HFF-Myc (cell line): ENCODE results near the gene VPS37C.

ENCODE experiments used
- DNase-seq: peaks from one replicate; pipeline ENCODE4 v3.0.0-alpha.2; 2011; ENCODE audit warnings: low read depth; ENCODE audit errors: extremely low read depth
- H3K4me3 ChIP-seq: replicated peaks from 2 replicates; pipeline ENCODE4 v1.5.1; 2011; ENCODE audit warnings: low read depth, mild to moderate bottlenecking, control low read depth, low read length
- CTCF ChIP-seq: IDR thresholded peaks from 2 replicates; pipeline ENCODE4 v1.5.1; 2012; ENCODE audit warnings: mild to moderate bottlenecking, low read depth, low read length, control low read depth; ENCODE audit errors: missing control alignments

Gene VPS37C

GRCh38 chr11:61090982-61091372, 70.2 kb downstream of the VPS37C start:
- H3K4me3 ChIP-seq: no peak overlapping the region
- TF ChIP-seq CTCF: no peak
- no peak for DNase-seq

GRCh38 chr11:61090521-61090920, 70.7 kb downstream of the VPS37C start:
- no peak for DNase-seq
- no peak overlapping the region for H3K4me3 ChIP-seq
- no peak for TF ChIP-seq CTCF

DNA sequence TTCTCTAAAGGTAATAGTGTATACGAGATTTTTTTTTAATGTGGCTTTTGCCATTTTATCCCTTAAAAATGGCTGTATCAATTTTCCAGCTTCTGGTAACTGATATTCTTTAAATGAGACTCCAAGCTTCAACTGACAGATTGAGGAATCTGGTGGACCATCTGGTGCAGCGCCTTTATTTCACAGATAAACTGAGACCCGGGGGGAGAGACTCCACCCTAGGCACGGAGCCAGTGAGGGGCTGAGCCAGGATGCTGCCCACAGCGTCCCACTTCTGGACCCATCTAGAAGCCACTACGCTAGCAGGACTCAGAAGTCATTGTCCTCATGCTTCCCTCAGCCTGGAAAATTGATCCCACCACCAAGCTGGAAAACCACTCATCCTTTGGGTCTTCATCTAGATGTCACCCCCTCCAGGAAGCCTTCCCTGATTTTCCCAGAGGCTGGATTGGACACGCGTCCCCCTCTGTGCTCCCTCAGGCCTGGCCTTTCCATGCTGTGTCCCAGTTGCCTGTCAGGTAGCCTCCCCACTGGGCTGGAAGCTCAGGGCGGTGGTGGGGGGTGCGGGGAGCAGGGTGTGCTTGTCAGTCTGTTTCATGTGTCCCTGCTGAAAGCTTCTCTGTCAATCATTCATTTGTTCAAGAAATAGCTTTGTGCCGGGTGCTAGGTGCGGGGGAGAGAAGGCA, 71.3 kb downstream of the VPS37C start:
- no peak for TF ChIP-seq CTCF

DNA sequence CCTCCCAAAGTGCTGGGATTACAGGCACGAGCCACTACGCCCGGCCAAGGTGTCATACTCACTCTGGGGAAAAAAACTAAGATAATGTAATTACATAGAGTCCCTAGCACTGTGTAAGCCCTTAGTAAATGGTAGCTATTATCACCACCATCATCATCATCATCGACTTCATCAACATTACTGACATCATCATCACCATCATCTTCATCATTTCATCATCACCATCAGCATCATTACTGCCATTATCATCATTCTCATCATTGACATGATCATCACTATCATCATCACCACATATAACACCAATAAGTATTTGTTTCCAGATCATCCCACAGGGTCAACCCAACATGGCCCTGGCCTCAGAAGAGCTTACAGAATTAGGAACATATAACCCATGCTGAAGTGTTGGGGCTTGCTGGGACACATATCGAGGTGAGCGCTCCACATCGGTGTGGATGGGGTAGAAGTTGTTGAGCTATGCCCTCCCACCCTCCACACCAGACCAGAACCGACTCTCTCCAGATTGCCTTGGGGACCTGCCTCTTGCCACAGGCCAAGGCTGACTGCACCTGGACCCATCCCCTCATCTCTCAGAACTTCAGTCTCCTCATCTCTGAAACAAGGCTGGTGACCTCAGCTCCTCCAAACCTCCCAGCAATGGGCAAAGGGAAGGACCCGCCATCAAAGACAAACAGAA, 73.7 kb downstream of the VPS37C start:
- no peak overlapping the region for H3K4me3 ChIP-seq
- DNase-seq: no peak
- no peak for TF ChIP-seq CTCF

More for the DNA sequence above, 71.3 kb downstream of the VPS37C start:
- DNase-seq: no peak
- H3K4me3 ChIP-seq: no peak overlapping the region

- no peak for TF ChIP-seq CTCF
- DNase-seq: no peak
- H3K4me3 ChIP-seq: no peak overlapping the region
Observed at GRCh38 chr11:61083601-61084147, 77.6 kb downstream of the VPS37C start.

DNA sequence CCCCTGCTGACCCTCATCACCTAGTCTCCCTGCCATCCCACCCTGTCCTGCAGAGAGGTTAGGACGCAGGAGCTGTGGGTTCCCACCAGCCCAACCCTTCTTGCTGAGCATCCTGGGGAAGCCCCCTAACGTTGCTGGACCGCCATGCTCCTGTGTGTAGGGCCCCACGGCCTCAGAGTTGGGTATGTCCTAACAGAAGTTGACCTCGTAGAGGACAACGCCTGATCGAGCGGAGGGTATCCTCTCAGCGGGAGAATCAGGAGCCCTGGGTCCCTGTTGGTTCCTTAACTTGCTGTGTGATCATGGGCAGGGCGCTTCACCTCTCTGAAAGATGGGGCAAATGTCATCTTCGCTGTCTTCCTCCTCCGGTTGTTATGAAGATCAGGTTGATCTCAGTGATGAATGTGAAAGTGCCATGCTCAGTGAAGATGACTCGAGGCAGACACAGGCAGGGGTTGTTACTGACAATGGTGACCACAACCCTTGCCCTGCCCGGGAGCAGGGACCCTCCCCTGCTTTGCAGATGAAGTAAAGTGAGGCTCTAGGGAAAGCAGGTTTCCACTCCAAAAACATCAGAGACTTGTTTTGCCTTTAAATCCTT, 78.2 kb downstream of the VPS37C start:
- no peak for TF ChIP-seq CTCF
- no peak overlapping the region for H3K4me3 ChIP-seq
- no peak for DNase-seq
